ENCODE data around the gene CCDC88A.

- TF ChIP-seq POLR2A (IDR thresholded peaks at IDR 0.05): no peak
- TF ChIP-seq, protein P1, sequence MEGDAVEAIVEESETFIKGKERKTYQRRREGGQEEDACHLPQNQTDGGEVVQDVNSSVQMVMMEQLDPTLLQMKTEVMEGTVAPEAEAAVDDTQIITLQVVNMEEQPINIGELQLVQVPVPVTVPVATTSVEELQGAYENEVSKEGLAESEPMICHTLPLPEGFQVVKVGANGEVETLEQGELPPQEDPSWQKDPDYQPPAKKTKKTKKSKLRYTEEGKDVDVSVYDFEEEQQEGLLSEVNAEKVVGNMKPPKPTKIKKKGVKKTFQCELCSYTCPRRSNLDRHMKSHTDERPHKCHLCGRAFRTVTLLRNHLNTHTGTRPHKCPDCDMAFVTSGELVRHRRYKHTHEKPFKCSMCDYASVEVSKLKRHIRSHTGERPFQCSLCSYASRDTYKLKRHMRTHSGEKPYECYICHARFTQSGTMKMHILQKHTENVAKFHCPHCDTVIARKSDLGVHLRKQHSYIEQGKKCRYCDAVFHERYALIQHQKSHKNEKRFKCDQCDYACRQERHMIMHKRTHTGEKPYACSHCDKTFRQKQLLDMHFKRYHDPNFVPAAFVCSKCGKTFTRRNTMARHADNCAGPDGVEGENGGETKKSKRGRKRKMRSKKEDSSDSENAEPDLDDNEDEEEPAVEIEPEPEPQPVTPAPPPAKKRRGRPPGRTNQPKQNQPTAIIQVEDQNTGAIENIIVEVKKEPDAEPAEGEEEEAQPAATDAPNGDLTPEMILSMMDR (IDR thresholded peaks at IDR 0.05): no peak
Observed at GRCh38 chr2:55452879-55453278, 33.2 kb upstream of the CCDC88A start.

Data from body of pancreas (tissue), 4 donors.